Body of pancreas (tissue), 4 donors: Measurements from ENCODE around the gene COL9A3. TPM values are rescaled to one million over a fixed set of nuclear protein-coding genes. Genes with fewer than 3 reads are reported as not detected.

ENCODE experiments used
- ATAC-seq: fragments of 150-250 bp; one replicate; pipeline ENCODE4 v1.9.1; 2016
- DNase-seq, 4 donors: peaks; one replicate each; pipeline ENCODE4 v3.0.0-alpha.2; 2019
- H3K27ac ChIP-seq, 4 donors: fragments of 200-600 bp; sonication (generic); 1 replicate in 3 of 4; 2 replicates in 1 of 4; pipeline versions ENCODE4 v1.5.1 to v1.6.1; 2016 to 2019; ENCODE audit warnings: mild to moderate bottlenecking in 1 of 4, mixed read lengths in 1 of 4, moderate library complexity in 1 of 4
- H3K27me3 ChIP-seq, 2 donors: fragments of 200-600 bp; sonication (generic); one replicate each; pipeline ENCODE4 v1.6.0; 2016; ENCODE audit warnings: mild to moderate bottlenecking in 1 of 2
- H3K36me3 ChIP-seq, 2 donors: fragments of 200-600 bp; sonication (generic); replicated peaks in 1 of 2; 2 replicates each; pipeline ENCODE4 v1.5.1; 2016; ENCODE audit warnings: low read depth in 2 of 2; ENCODE audit not compliant: insufficient read depth in 1 of 2
- H3K4me1 ChIP-seq: fragments of 200-600 bp; sonication (generic); one replicate; pipeline ENCODE4 v1.6.0; 2016
- H3K4me3 ChIP-seq, 2 donors: fragments of 200-600 bp; sonication (generic); 1 replicate in 1 of 2; 2 replicates in 1 of 2; pipeline ENCODE4 v1.5.1; 2016 to 2019
- H3K9me3 ChIP-seq, 3 donors: fragments of 200-600 bp; sonication (generic); 1 replicate in 2 of 3; 2 replicates in 1 of 3; pipeline ENCODE4 v1.5.1; 2016
- POLR2A ChIP-seq, 3 donors: fragments of 450-650 bp; IDR thresholded peaks; one replicate each; pipeline ENCODE4 v1.6.1; 2016; ENCODE audit warnings: antibody characterized with exemption in 3 of 3, mild to moderate bottlenecking in 2 of 3
- WGBS, 2 donors: methylation state at CpG; one replicate each; pipeline ENCODE4 v1.1.5; 2017; 5-methylcytosine and 5-hydroxymethylcytosine counted together
- intact Hi-C: fragments of 100-400 bp; cut with DNase I; formaldehyde crosslinking; loops from one replicate; pipeline ENCODE4 v1.15.1; 2023
- total RNA-seq, 2 donors: library from RNA; depleted of rRNA; stranded (reverse); fragments of >200 nt; gene quantifications; one replicate each; pipeline ENCODE4 v1.1.0, GENCODE V29; 2016
- TF ChIP-seq, protein P1 (sequence below), 7 experiments: fragments of 450-650 bp in 4 of 7; fragments of 200-600 bp in 3 of 7; sonication (generic) in 3 of 7; IDR thresholded peaks; one replicate each; pipeline ENCODE4 v1.5.1; 2016 to 2019; ENCODE audit warnings: antibody characterized with exemption in 7 of 7

The COL9A3 gene
- total RNA-seq, 2 donors from 2014 or later = 25.2 to 69.5 TPM

DNA sequence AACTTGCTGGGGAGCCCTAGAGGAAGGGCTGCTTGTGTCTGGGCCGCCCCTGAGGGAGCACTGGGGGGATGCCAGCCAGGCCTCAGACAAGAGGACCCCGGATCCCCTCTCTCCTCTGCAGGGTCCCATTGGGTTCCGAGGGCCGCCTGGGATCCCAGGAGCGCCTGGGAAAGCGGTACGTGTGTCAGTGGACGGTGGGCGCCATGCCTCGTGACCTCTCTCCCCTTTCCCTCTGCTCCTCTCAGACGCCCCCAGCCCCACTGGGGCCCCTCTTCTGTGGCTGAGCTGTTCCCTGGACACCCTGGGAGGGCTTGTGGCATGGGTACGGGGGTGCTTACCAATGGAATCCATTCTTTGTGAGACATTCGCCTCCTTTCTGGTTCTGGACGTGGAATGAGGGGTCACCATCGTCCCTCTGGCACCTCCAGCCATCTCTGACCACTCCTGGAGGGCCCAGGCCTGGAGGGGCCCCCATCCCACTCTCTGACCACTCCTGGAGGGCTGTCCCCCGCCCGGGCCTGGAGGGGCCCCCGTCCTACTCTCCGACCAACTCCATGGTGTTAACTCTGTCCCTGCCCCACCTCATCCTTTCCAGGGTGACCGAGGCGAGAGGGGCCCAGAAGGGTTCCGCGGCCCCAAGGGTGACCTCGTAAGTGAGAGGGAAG lies 9.9 kb downstream of the COL9A3 start:
- no peaks in the 10 kb centered on the region for H3K36me3 ChIP-seq
- intact Hi-C loops = no loop called here
- no peak overlapping the region for H3K27ac ChIP-seq
- DNase-seq (no peak), ATAC-seq (no peak)
- TF ChIP-seq POLR2A (IDR thresholded peaks at IDR 0.05) = no peak
- TF ChIP-seq, protein P1, sequence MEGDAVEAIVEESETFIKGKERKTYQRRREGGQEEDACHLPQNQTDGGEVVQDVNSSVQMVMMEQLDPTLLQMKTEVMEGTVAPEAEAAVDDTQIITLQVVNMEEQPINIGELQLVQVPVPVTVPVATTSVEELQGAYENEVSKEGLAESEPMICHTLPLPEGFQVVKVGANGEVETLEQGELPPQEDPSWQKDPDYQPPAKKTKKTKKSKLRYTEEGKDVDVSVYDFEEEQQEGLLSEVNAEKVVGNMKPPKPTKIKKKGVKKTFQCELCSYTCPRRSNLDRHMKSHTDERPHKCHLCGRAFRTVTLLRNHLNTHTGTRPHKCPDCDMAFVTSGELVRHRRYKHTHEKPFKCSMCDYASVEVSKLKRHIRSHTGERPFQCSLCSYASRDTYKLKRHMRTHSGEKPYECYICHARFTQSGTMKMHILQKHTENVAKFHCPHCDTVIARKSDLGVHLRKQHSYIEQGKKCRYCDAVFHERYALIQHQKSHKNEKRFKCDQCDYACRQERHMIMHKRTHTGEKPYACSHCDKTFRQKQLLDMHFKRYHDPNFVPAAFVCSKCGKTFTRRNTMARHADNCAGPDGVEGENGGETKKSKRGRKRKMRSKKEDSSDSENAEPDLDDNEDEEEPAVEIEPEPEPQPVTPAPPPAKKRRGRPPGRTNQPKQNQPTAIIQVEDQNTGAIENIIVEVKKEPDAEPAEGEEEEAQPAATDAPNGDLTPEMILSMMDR (IDR thresholded peaks at IDR 0.05) = no peak
- no peaks in the 10 kb centered on the region for H3K27me3 ChIP-seq
- 82 to 89% methylated on average over 12 to 22 of the region's 24 CpGs for WGBS, 2 donors
- H3K9me3 ChIP-seq = no peaks in the 10 kb centered on the region
- peaks cover 37% of the 10 kb centered on the region for H3K4me1 ChIP-seq
- no peak overlapping the region for H3K4me3 ChIP-seq

DNA sequence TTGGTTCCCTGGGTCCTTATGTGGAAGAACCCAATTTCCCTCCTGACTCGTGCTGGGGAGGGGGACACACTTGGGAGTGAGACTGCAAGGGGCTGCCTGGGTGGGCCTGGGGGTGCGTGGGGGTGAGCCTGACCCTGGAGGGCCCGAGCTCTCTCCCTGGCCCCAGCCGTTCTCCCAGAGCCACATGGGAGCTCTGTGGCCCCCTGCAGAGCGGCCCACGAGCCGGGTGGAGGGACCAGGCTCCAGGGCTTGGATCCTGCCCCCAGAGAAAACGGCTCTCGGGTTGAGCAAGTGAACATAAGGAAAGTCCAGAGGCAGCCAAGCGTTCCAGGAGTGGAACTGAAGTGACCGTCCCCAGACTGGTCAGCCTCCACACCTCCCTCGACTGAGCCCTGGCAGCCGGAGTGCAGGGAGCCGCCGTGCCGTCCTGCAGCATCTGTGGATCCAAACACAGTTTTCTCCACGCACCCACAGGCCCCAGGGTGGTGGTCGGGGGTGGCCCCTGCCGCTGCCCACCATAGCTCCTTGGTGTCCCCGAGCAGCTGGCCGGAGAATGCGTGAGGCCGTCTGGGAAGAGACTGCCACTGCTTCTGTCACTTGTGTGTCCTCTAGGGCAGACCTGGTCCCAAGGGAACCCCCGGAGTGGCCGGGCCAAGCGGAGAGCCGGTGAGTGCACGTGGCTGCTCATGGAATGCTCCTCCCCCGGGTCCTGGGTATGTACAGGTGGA lies 10.6 kb downstream of the COL9A3 start:
- intact Hi-C loops = no loop called here
- ATAC-seq = no peak
- no peak overlapping the region for H3K27ac ChIP-seq
- H3K27me3 ChIP-seq = no peaks in the 10 kb centered on the region
- WGBS, 2 donors = 56 to 67% methylated on average over 18 to 29 of the region's 29 CpGs
- no peak overlapping the region for H3K4me3 ChIP-seq
- no peaks in the 10 kb centered on the region for H3K9me3 ChIP-seq
- H3K4me1 ChIP-seq = peaks cover 44% of the 10 kb centered on the region
- TF ChIP-seq, protein P1 (IDR thresholded peaks at IDR 0.05) = no peak
- TF ChIP-seq POLR2A (IDR thresholded peaks at IDR 0.05) = no peak
- no peaks in the 10 kb centered on the region for H3K36me3 ChIP-seq
- DNase-seq = peak in 2 of 4 donors; percentile 18 to 23

DNA sequence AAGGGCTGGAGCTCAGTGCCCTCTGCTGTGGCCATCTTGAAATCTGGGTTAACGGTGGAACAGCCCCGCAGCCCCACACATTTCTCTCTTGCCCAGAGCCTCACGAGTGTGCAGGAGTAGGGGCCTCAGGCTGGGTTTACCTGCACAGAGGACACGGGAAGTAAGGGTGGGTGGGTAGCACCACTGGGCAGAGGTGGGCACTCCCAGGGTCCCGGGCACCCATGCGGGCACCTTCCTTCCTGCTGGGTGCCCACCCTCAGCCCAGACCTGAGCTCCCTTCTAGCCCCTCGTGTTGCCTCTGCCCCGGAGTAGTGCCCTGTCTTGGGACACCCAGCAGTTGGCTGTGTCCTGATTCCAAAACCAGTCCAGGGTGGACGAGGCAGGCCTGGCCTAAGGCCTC lies 11.2 kb downstream of the COL9A3 start:
- no peak overlapping the region for H3K27ac ChIP-seq
- no peak overlapping the region for H3K4me3 ChIP-seq
- intact Hi-C loops = no loop called here
- no peaks in the 10 kb centered on the region for H3K9me3 ChIP-seq
- no peaks in the 10 kb centered on the region for H3K36me3 ChIP-seq
- TF ChIP-seq POLR2A (IDR thresholded peaks at IDR 0.05) = no peak
- TF ChIP-seq, protein P1 (IDR thresholded peaks at IDR 0.05) = no peak
- WGBS, 2 donors = 69% methylated on average over 9 of the region's 9 CpGs; no CpG with 5 or more reads in 1 of the 2 donors
- peaks cover 44% of the 10 kb centered on the region for H3K4me1 ChIP-seq
- no peak for DNase-seq
- no peak for ATAC-seq
- no peaks in the 10 kb centered on the region for H3K27me3 ChIP-seq

DNA sequence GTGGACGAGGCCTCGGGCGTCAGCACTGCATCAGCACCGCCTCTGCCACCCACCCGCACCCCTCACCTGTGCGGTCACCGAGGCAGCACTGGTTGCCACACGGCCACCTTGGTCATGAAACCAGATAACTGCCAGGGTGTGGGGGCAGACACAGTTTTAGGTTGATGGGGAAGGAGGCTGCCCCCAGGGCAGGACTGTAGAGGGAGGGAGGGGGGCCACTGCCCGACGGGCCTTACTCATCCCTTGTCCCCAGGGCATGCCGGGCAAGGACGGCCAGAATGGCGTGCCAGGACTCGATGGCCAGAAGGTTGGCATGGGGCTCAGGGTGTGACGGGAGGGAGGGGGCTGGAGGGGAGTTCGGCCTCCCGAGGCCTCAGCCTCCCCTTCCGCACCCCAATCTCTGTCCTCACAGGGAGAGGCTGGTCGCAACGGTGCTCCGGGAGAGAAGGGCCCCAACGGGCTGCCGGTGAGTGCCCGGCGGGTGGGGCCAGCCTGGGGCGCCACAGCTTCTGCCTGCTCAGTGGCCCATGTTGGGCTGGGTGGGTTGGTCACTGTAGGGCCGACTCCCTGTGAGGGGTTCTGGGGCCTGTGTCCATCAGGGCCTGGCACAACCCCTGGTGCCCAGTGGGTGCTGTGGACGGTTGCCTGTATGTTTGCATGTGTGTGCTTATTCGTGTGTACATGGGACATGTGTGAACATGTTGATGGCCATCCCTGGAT lies 11.8 kb downstream of the COL9A3 start:
- Histone ChIP-seq H3K4me3 (no peak overlapping the region), H3K27ac (no peak overlapping the region), H3K9me3 (no peaks in the 10 kb centered on the region), H3K4me1 (peaks cover 43% of the 10 kb centered on the region), H3K27me3 (no peaks in the 10 kb centered on the region), H3K36me3 (no peaks in the 10 kb centered on the region)
- 77 to 79% methylated on average over 16 to 29 of the region's 29 CpGs for WGBS, 2 donors
- DNase-seq (peak in 1 of 4 donors; percentile 12), ATAC-seq (no peak)
- intact Hi-C loops = no loop called here
- TF ChIP-seq POLR2A (IDR thresholded peaks at IDR 0.05) = no peak
- TF ChIP-seq, protein P1 (IDR thresholded peaks at IDR 0.05) = no peak
